ENCODE measurements around the gene KIAA2012.
"Not testable (repeated sequence)": the region's sequence is repeated elsewhere in the genome, so short reads cannot be mapped to it uniquely, and the experiment has no call there.

The KIAA2012 gene

GRCh38 chr2:202118168-202118567 is 45.1 kb downstream of the KIAA2012 start:
- DNase-seq (ENCODE audit: low spot score): no peak

GRCh38 chr2:202120828-202121227 is 47.8 kb downstream of the KIAA2012 start:
- DNase-seq (ENCODE audit: low spot score): no peak

- DNase-seq (ENCODE audit: low spot score): peak; percentile 64
Observed at GRCh38 chr2:202121532-202122162, 48.6 kb downstream of the KIAA2012 start.

- peak; percentile 21 for DNase-seq (ENCODE audit: low spot score)
Observed at GRCh38 chr2:202122163-202122540, 49.1 kb downstream of the KIAA2012 start.

- DNase-seq (ENCODE audit: low spot score): peak; percentile 57
Observed at GRCh38 chr2:202122980-202123720, 50.1 kb downstream of the KIAA2012 start.

- no peak for DNase-seq (ENCODE audit: low spot score)
Observed at GRCh38 chr2:202124286-202124685, 51.2 kb downstream of the KIAA2012 start.

GRCh38 chr2:202127687-202128331 is 54.8 kb downstream of the KIAA2012 start:
- DNase-seq (ENCODE audit: low spot score): no peak

- DNase-seq (ENCODE audit: low spot score): no peak
Observed at GRCh38 chr2:202129841-202130240, 56.8 kb downstream of the KIAA2012 start.

- no peak for DNase-seq (ENCODE audit: low spot score)
Observed at GRCh38 chr2:202133200-202133908, 60.3 kb downstream of the KIAA2012 start.

GRCh38 chr2:202133909-202134265 is 60.8 kb downstream of the KIAA2012 start:
- DNase-seq (ENCODE audit: low spot score): no peak

- DNase-seq (ENCODE audit: low spot score): peak; percentile 50
Observed at GRCh38 chr2:202135091-202135874, 62.2 kb downstream of the KIAA2012 start.

GRCh38 chr2:202136039-202136438 is 63.0 kb downstream of the KIAA2012 start:
- DNase-seq (ENCODE audit: low spot score): not testable (repeated sequence)

- DNase-seq (ENCODE audit: low spot score): no peak
Observed at GRCh38 chr2:202136526-202136925, 63.5 kb downstream of the KIAA2012 start.

- no peak for DNase-seq (ENCODE audit: low spot score)
Observed at GRCh38 chr2:202140522-202141252, 67.6 kb downstream of the KIAA2012 start.

- DNase-seq (ENCODE audit: low spot score): no peak
Observed at GRCh38 chr2:202141329-202141947, 68.4 kb downstream of the KIAA2012 start.

- no peak for DNase-seq (ENCODE audit: low spot score)
Observed at GRCh38 chr2:202142540-202142939, 69.5 kb downstream of the KIAA2012 start.

- DNase-seq (ENCODE audit: low spot score): no peak
Observed at GRCh38 chr2:202147775-202148174, 74.7 kb downstream of the KIAA2012 start.

GRCh38 chr2:202148515-202149154 is 75.6 kb downstream of the KIAA2012 start:
- DNase-seq (ENCODE audit: low spot score): no peak

- peak; percentile 46 for DNase-seq (ENCODE audit: low spot score)
Observed at GRCh38 chr2:202149155-202149762, 76.2 kb downstream of the KIAA2012 start.

- DNase-seq (ENCODE audit: low spot score): no peak
Observed at GRCh38 chr2:202149936-202150335, 76.9 kb downstream of the KIAA2012 start.

Data from Ammon's horn (tissue), 1 donor.